Endodermal cell (in vitro differentiated cells): ENCODE data around the gene DYNC1LI2. TPM values are rescaled to one million over a fixed set of nuclear protein-coding genes. Genes with fewer than 3 reads are reported as not detected.

ENCODE experiments used
- DNase-seq: peaks from one replicate; pipeline ENCODE4 v3.0.0-alpha.2; 2017
- H3K27ac ChIP-seq: 2 replicates; pipeline ENCODE4 v1.5.1; 2013; ENCODE audit warnings: mild to moderate bottlenecking, low read depth, low read length, moderate library complexity
- H3K27me3 ChIP-seq: 2 replicates; pipeline ENCODE4 v1.6.1; 2013; ENCODE audit warnings: mild to moderate bottlenecking, low read length, moderate library complexity; ENCODE audit not compliant: insufficient read depth, control insufficient read depth, poor library complexity, severe bottlenecking
- H3K36me3 ChIP-seq: 2 replicates; pipeline ENCODE4 v1.7.0; 2013; ENCODE audit warnings: mild to moderate bottlenecking, low read length, moderate library complexity; ENCODE audit not compliant: control insufficient read depth, insufficient read depth
- H3K4me1 ChIP-seq: one replicate; pipeline ENCODE4 v1.7.0; 2013; ENCODE audit warnings: low read length; ENCODE audit not compliant: control insufficient read depth, insufficient read depth
- H3K4me3 ChIP-seq: 2 replicates; pipeline ENCODE4 v1.5.1; 2013; ENCODE audit warnings: mild to moderate bottlenecking, low read length, moderate library complexity
- H3K9ac ChIP-seq: 2 replicates; pipeline ENCODE4 v1.6.1; 2013; ENCODE audit warnings: mild to moderate bottlenecking, low read length, moderate library complexity; ENCODE audit not compliant: poor library complexity, severe bottlenecking; ENCODE audit errors: extremely low read depth
- H3K9me3 ChIP-seq: 2 replicates; pipeline ENCODE4 v1.6.1; 2013; ENCODE audit warnings: mild to moderate bottlenecking, low read length, moderate library complexity; ENCODE audit not compliant: control insufficient read depth
- H3K27ac Mint-ChIP-seq: 2 replicates; pipeline ENCODE4 v1.8.0; 2020; ENCODE audit warnings: mixed read lengths
- H3K27me3 Mint-ChIP-seq: 2 replicates; pipeline ENCODE4 v1.8.0; 2021; ENCODE audit warnings: mild to moderate bottlenecking, mixed read lengths; ENCODE audit not compliant: insufficient read depth
- H3K36me3 Mint-ChIP-seq: 2 replicates; pipeline ENCODE4 v1.8.0; 2020; ENCODE audit warnings: low read depth, mixed read lengths
- H3K4me1 Mint-ChIP-seq: 2 replicates; pipeline ENCODE4 v1.8.0; 2020; ENCODE audit warnings: mixed read lengths
- H3K4me3 Mint-ChIP-seq: 2 replicates; pipeline ENCODE4 v1.8.0; 2020; ENCODE audit warnings: mild to moderate bottlenecking, moderate library complexity, mixed read lengths
- H3K9me3 Mint-ChIP-seq: 2 replicates; pipeline ENCODE4 v1.8.0; 2020; ENCODE audit warnings: mild to moderate bottlenecking, mixed read lengths
- CTCF ChIP-seq: fragments of 200-600 bp; sonication (generic); conservative IDR thresholded peaks from 2 replicates; pipeline ENCODE4 v1.5.0; 2021; ENCODE audit warnings: antibody characterized with exemption, mild to moderate bottlenecking
- WGBS, 2 experiments: methylation state at CpG; one replicate each; pipeline versions ENCODE4 v1.1.5 to v1.1.7; 2013; ENCODE audit warnings: missing lambda C conversion rate in 2 of 2, mixed read lengths in 1 of 2; ENCODE audit not compliant: insufficient coverage in 1 of 2, insufficient read length in 1 of 2; 5-methylcytosine and 5-hydroxymethylcytosine counted together
- total RNA-seq, 2 donors: library from RNA; stranded (reverse); fragmentation: NEBNext Ultra II Directional in 1 of 2; extraction: Animal tissue kit (Norgen Biotek cat#: 25700) in 1 of 2; gene quantifications; 2 replicates in 1 of 2; 3 replicates in 1 of 2; pipeline ENCODE4 v1.2.1, GENCODE V29; 2021

Gene DYNC1LI2
- total RNA-seq, 2 donors from 2014 or later: 89.5 to 95.9 TPM

GRCh38 chr16:66752379-66752778 is 970 bp upstream of the DYNC1LI2 start:
- Mint-ChIP-seq H3K4me1 (peaks cover 16% of the 10 kb centered on the region), H3K9me3 (no peaks in the 10 kb centered on the region), H3K27me3 (peaks cover 13% of the 10 kb centered on the region), H3K36me3 (peaks cover 20% of the 10 kb centered on the region), H3K27ac (no peak overlapping the region), H3K4me3 (peak overlapping the region; percentile 87)
- TF ChIP-seq CTCF: no peak
- 75 to 81% methylated on average over 4 to 6 of the region's 6 CpGs for WGBS, 2 experiments
- no peak for DNase-seq
- Histone ChIP-seq H3K27me3 (peaks cover 5% of the 10 kb centered on the region), H3K27ac (no peak overlapping the region), H3K9ac (no peak overlapping the region), H3K36me3 (peaks cover 26% of the 10 kb centered on the region), H3K4me1 (no peaks in the 10 kb centered on the region), H3K4me3 (no peak overlapping the region), H3K9me3 (no peaks in the 10 kb centered on the region)

- WGBS, 2 experiments: 66 to 100% methylated on average over 2 to 3 of the region's 3 CpGs
These were observed 548 bp upstream of the DYNC1LI2 start for GRCh38 chr16:66751992-66752322.

GRCh38 chr16:66751053-66751302 is 431 bp downstream of the DYNC1LI2 start:
- DNase-seq: no peak
- peaks cover 5% of the 10 kb centered on the region for H3K27me3 ChIP-seq
- Mint-ChIP-seq H3K4me3 (peak overlapping the region; percentile 87), H3K9me3 (no peaks in the 10 kb centered on the region), H3K36me3 (peaks cover 28% of the 10 kb centered on the region), H3K4me1 (peaks cover 16% of the 10 kb centered on the region), H3K27ac (peak overlapping the region; percentile 88), H3K27me3 (peaks cover 13% of the 10 kb centered on the region)
- H3K4me3 ChIP-seq: peak overlapping the region; percentile 99
- peaks cover 40% of the 10 kb centered on the region for H3K36me3 ChIP-seq
- H3K9me3 ChIP-seq: no peaks in the 10 kb centered on the region
- peak overlapping the region; percentile 94 for H3K27ac ChIP-seq
- no peak for TF ChIP-seq CTCF
- WGBS, 2 experiments: 0% methylated on average over 6 to 22 of the region's 22 CpGs
- H3K9ac ChIP-seq: peak overlapping the region; percentile 90
- H3K4me1 ChIP-seq: no peaks in the 10 kb centered on the region

More at GRCh38 chr16:66751992-66752322, 548 bp upstream of the DYNC1LI2 start:
- Histone ChIP-seq H3K4me1 (no peaks in the 10 kb centered on the region), H3K9ac (no peak overlapping the region), H3K27ac (no peak overlapping the region), H3K27me3 (peaks cover 5% of the 10 kb centered on the region), H3K9me3 (no peaks in the 10 kb centered on the region), H3K4me3 (no peak overlapping the region), H3K36me3 (peaks cover 31% of the 10 kb centered on the region)
- peaks cover 16% of the 10 kb centered on the region for H3K4me1 Mint-ChIP-seq
- H3K27me3 Mint-ChIP-seq: peaks cover 13% of the 10 kb centered on the region
- peak overlapping the region; percentile 87 for H3K4me3 Mint-ChIP-seq
- H3K27ac Mint-ChIP-seq: peak overlapping the region; percentile 79
- H3K9me3 Mint-ChIP-seq: no peaks in the 10 kb centered on the region
- no peak for DNase-seq
- TF ChIP-seq CTCF: no peak
- H3K36me3 Mint-ChIP-seq: peaks cover 20% of the 10 kb centered on the region
